BE2C (cell line): Measurements from ENCODE around the gene B4GALT4.
"Not testable (repeated sequence)": the region's sequence is repeated elsewhere in the genome, so short reads cannot be mapped to it uniquely, and the experiment has no call there.

Experiments used
- DNase-seq: peaks from one replicate; pipeline ENCODE4 v3.0.0-alpha.2; 2020
- H3K27me3 ChIP-seq: fragments of 250-450 bp; sonication (Bioruptor Pico); 2 replicates; pipeline ENCODE4 v1.5.1; 2020; ENCODE audit warnings: mild to moderate bottlenecking
- H3K36me3 ChIP-seq: fragments of 250-450 bp; sonication (Bioruptor Pico); 2 replicates; pipeline ENCODE4 v1.5.1; 2020; ENCODE audit warnings: mild to moderate bottlenecking
- H3K4me1 ChIP-seq: fragments of 250-450 bp; sonication (Bioruptor Pico); 2 replicates; pipeline ENCODE4 v1.5.1; 2020
- H3K4me3 ChIP-seq: 2 replicates; pipeline ENCODE4 v1.5.1; 2011; ENCODE audit warnings: low read depth, low read length
- H3K9me3 ChIP-seq: fragments of 250-450 bp; sonication (Bioruptor Pico); 2 replicates; pipeline ENCODE4 v1.5.1; 2020
- TF ChIP-seq, protein P1 (sequence below): IDR thresholded peaks from 2 replicates; pipeline ENCODE4 v1.5.1; 2012; ENCODE audit warnings: mild to moderate bottlenecking, low read depth, low read length

Gene B4GALT4

DNA sequence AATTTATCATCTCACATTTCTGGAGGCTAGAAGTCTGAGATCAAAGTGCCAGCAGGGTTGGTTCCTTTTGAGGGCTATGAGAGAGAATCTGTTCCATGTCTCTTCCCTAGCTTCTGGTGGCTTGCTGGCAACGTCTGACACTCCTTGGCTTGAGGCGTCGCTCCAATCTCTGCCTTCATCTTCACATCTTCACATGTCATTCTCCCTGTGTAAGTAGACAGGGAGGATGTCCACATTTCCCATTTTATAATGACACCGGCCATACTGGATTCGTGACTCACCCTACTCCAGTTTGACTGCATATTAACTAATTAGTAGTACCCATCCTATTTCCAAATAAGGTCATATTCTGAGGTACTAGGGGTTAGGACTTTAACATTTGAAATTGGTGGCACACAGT, 36.0 kb upstream of the B4GALT4 start:
- no peak overlapping the region for H3K4me3 ChIP-seq
- H3K9me3 ChIP-seq = no peaks in the 10 kb centered on the region; the same call in 1 of the 2 replicates
- no peaks in the 10 kb centered on the region for H3K27me3 ChIP-seq
- TF ChIP-seq, protein P1, sequence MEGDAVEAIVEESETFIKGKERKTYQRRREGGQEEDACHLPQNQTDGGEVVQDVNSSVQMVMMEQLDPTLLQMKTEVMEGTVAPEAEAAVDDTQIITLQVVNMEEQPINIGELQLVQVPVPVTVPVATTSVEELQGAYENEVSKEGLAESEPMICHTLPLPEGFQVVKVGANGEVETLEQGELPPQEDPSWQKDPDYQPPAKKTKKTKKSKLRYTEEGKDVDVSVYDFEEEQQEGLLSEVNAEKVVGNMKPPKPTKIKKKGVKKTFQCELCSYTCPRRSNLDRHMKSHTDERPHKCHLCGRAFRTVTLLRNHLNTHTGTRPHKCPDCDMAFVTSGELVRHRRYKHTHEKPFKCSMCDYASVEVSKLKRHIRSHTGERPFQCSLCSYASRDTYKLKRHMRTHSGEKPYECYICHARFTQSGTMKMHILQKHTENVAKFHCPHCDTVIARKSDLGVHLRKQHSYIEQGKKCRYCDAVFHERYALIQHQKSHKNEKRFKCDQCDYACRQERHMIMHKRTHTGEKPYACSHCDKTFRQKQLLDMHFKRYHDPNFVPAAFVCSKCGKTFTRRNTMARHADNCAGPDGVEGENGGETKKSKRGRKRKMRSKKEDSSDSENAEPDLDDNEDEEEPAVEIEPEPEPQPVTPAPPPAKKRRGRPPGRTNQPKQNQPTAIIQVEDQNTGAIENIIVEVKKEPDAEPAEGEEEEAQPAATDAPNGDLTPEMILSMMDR = no peak
- no peak for DNase-seq
- H3K36me3 ChIP-seq = no peaks in the 10 kb centered on the region
- H3K4me1 ChIP-seq = no peaks in the 10 kb centered on the region

DNA sequence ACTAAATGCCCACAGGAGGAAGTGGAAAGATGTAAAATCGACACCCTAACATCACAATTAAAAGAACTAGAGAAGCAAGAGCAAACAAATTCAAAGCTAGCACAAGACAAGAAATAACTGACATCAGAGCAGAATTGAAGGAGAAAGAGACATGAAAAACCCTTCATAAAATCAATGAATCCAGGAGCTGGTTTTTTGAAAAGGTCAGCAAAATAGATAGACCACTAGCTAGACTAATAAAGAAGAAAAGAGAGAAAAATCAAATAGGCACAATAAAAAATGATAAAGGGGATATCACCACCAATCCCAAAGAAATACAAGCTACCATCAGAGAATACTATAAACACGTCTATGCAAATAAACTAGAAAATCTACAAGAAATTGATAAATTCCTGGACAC, 29.5 kb upstream of the B4GALT4 start:
- not testable (repeated sequence) for H3K36me3 ChIP-seq, H3K4me1 ChIP-seq, DNase-seq, H3K27me3 ChIP-seq, H3K4me3 ChIP-seq, H3K9me3 ChIP-seq

DNA sequence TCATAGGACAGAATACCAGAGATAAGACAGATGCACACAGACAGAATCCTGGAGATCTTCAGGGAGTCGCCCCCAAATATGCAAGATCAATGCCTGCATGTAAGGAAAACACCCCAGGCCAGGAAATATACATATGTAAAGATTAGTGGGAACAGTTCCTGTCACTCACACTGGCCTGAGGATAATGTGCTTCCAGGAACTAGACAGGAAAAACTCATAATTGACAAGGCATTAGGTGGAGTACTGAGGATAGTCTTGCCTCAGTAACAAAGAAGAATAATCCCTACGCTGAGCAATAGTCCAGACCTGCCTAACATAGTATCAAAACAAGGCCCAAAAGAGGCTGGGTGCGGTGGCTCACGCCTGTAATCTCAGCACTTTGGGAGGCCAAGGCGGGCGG, 20.4 kb upstream of the B4GALT4 start:
- Histone ChIP-seq H3K9me3 (no peaks in the 10 kb centered on the region), H3K27me3 (no peaks in the 10 kb centered on the region), H3K36me3 (no peaks in the 10 kb centered on the region), H3K4me1 (no peaks in the 10 kb centered on the region), H3K4me3 (no peak overlapping the region)
- no peak for DNase-seq
- TF ChIP-seq, protein P1 = no peak

DNA sequence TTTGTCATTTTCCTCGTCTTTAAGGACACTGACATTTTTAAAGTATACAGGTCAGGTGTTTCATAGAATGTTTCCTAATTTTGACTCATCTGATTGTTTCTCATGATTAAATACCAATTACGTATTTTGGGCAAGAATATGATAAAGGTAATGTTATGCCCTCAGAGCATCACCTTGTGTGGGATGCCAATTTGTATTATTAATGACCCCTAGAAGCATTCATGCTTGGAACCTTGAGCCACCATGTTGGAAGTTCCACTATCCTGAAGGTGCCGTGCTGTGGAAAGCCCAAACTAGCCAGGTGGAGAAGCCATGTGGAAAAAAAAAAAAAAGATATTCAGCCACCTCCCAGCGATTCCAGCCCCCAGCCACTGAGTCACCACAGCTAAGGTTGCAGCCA, 19.1 kb upstream of the B4GALT4 start:
- TF ChIP-seq, protein P1 = no peak
- Histone ChIP-seq H3K36me3 (no peaks in the 10 kb centered on the region), H3K4me1 (no peaks in the 10 kb centered on the region; the same call in 1 of the 2 replicates), H3K27me3 (no peaks in the 10 kb centered on the region), H3K4me3 (no peak overlapping the region), H3K9me3 (no peaks in the 10 kb centered on the region)
- DNase-seq = no peak

DNA sequence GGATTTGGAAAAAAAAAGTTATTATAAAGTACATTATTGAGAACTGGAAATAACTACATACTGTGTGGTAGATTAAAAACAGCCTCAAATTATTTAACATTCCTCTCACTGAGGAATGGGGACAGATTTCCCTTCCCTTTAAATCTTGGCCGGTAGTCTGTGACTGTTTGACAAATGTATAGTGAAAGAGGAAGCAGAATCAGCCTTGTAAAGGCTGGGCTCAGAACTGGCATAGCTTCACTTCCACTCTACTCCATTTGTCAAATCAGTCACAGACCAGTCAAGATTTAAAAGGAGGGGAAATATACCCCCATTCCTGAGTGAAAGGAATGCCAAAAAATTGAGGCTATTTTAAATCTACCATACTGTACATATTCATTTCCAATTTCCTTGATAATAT, 18.2 kb upstream of the B4GALT4 start:
- TF ChIP-seq, protein P1 = no peak
- no peak for DNase-seq
- no peaks in the 10 kb centered on the region for H3K36me3 ChIP-seq
- H3K9me3 ChIP-seq = no peaks in the 10 kb centered on the region
- H3K27me3 ChIP-seq = no peaks in the 10 kb centered on the region
- no peak overlapping the region for H3K4me3 ChIP-seq
- no peaks in the 10 kb centered on the region; the same call in 1 of the 2 replicates for H3K4me1 ChIP-seq

DNA sequence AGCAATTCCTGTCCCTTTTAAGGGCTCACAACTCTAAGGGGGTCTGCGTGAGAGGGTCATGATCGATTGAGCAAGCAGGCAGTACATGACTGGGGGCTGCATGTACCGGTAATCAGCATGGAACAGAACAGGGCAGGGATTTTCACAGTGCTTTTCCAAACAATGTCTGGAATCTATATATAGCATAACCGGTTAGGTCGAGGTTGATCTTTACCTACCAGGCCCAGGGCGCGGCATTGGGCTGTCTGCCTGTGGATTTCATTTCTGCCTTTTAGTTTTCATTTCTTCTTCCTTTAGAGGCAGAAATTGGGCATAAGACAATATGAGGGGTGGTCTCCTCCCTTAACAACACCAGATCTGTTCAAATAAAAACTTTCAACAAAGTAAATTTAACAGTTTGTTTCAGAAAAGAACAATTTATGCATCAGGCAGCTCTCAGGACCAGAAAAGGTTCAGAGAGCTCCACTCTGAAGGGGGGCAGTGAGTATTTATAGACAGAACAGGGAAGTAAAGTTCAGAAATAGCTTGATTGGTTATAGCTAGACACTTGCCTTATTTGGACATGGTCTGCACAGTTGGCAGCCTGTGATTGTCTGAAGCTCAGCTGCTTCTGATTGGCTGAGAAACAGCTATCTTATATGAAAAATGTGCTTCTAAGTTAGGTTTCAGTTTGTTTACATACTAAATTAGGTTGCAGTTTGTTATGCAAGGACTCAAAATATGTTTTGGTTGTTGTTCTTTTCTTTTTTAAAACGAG, 17.2 kb upstream of the B4GALT4 start:
- no peaks in the 10 kb centered on the region; the same call in 1 of the 2 replicates for H3K4me1 ChIP-seq
- TF ChIP-seq, protein P1 = no peak
- no peaks in the 10 kb centered on the region for H3K36me3 ChIP-seq
- no peak for DNase-seq
- no peaks in the 10 kb centered on the region for H3K27me3 ChIP-seq
- no peaks in the 10 kb centered on the region for H3K9me3 ChIP-seq
- H3K4me3 ChIP-seq = no peak overlapping the region
